Naive thymus-derived CD4-positive, alpha-beta T cell (primary cell): ENCODE results near the gene PAM16. TPM values are rescaled to one million over a fixed set of nuclear protein-coding genes. Genes with fewer than 3 reads are reported as not detected.

Source experiments
- ATAC-seq: fragments of 150-1000 bp; cut with Tn5 transposase; 2 replicates; pipeline ENCODE4 v1.10.0; 2021; ENCODE audit warnings: mild to moderate bottlenecking, moderate library complexity
- CTCF ChIA-PET: fragments of 350-600 bp; sonication (Branson Sonifier 250); formaldehyde crosslinking; loops from one replicate; lab custom pipeline; 2021; ENCODE audit warnings: antibody characterized with exemption; lab: Charles Lee
- POLR2A ChIA-PET: fragments of 350-600 bp; sonication (Branson Sonifier 250); formaldehyde crosslinking; loops from one replicate; lab custom pipeline; 2021; ENCODE audit warnings: antibody characterized with exemption, inconsistent platforms; lab: Charles Lee
- DNase-seq, 9 donors: peaks; one replicate each; pipeline versions ENCODE4 v3.0.0 to v3.0.0-alpha.2; 2020 to 2022; ENCODE audit warnings: mixed read lengths in 1 of 9
- H3K27ac ChIP-seq: one replicate; pipeline ENCODE4 v1.7.0; 2013; ENCODE audit warnings: mild to moderate bottlenecking, low read depth, low read length, moderate library complexity
- H3K27me3 ChIP-seq, 2 donors: one replicate each; pipeline ENCODE4 v1.7.0; 2013; ENCODE audit warnings: low read length in 2 of 2, mild to moderate bottlenecking in 2 of 2, moderate library complexity in 2 of 2; ENCODE audit not compliant: control insufficient read depth in 2 of 2, insufficient read depth in 2 of 2
- H3K36me3 ChIP-seq, 3 experiments: 1 replicate in 2 of 3; 2 replicates in 1 of 3; pipeline ENCODE4 v1.7.0; 2013; ENCODE audit warnings: low read length in 3 of 3, mild to moderate bottlenecking in 3 of 3, moderate library complexity in 1 of 3; ENCODE audit not compliant: insufficient read depth in 3 of 3, control insufficient read depth in 2 of 3
- H3K4me1 ChIP-seq, 2 donors: one replicate each; pipeline ENCODE4 v1.7.0; 2013; ENCODE audit warnings: low read length in 2 of 2, mild to moderate bottlenecking in 2 of 2, moderate library complexity in 1 of 2; ENCODE audit not compliant: control insufficient read depth in 2 of 2, insufficient read depth in 2 of 2
- H3K4me3 ChIP-seq: 2 replicates; pipeline ENCODE4 v1.7.0; 2013; ENCODE audit warnings: mild to moderate bottlenecking, low read length
- H3K9me3 ChIP-seq, 3 experiments: 1 replicate in 2 of 3; 2 replicates in 1 of 3; pipeline ENCODE4 v1.7.0; 2013; ENCODE audit warnings: low read length in 3 of 3; ENCODE audit not compliant: control insufficient read depth in 2 of 3
- H3K27ac Mint-ChIP-seq, 9 donors: one replicate each; pipeline ENCODE4 v1.8.0; 2020 to 2022; ENCODE audit warnings: mixed read lengths in 9 of 9, mild to moderate bottlenecking in 8 of 9, moderate library complexity in 5 of 9, inconsistent platforms in 2 of 9
- H3K27me3 Mint-ChIP-seq, 5 donors: one replicate each; pipeline ENCODE4 v1.8.0; 2021 to 2022; ENCODE audit warnings: mixed read lengths in 5 of 5, mild to moderate bottlenecking in 1 of 5
- H3K36me3 Mint-ChIP-seq, 5 donors: one replicate each; pipeline ENCODE4 v1.8.0; 2020 to 2022; ENCODE audit warnings: mixed read lengths in 5 of 5, mild to moderate bottlenecking in 3 of 5, inconsistent platforms in 1 of 5
- H3K4me1 Mint-ChIP-seq, 7 donors: one replicate each; pipeline ENCODE4 v1.8.0; 2020 to 2022; ENCODE audit warnings: mixed read lengths in 7 of 7, mild to moderate bottlenecking in 3 of 7, inconsistent platforms in 1 of 7
- H3K4me3 Mint-ChIP-seq, 10 donors: one replicate each; pipeline ENCODE4 v1.8.0; 2020 to 2022; ENCODE audit warnings: mild to moderate bottlenecking in 10 of 10, mixed read lengths in 10 of 10, moderate library complexity in 6 of 10, inconsistent platforms in 2 of 10
- H3K9me3 Mint-ChIP-seq, 11 donors: one replicate each; pipeline ENCODE4 v1.8.0; 2020 to 2022; ENCODE audit warnings: mixed read lengths in 11 of 11, mild to moderate bottlenecking in 4 of 11, inconsistent platforms in 1 of 11, moderate library complexity in 1 of 11
- intact Hi-C, 2 donors: fragments of 100-400 bp; cut with micrococcal nuclease; formaldehyde crosslinking; loops; one replicate each; pipeline ENCODE4 v1.15.1; 2023
- polyA plus RNA-seq, 2 donors: library from polyadenylated mRNA; unstranded; fragments of 300-500 nt; fragmentation: Illumina TruSeq; gene quantifications; one replicate each; pipeline ENCODE4 v1.2.3, GENCODE V29; 2021
- total RNA-seq, 6 experiments: library from RNA in 5 of 6; stranded (reverse) in 5 of 6; gene quantifications; 1 replicate in 5 of 6; 2 replicates in 1 of 6; pipeline ENCODE4 v1.2.3 and lab custom pipeline; 2021 to 2026

Gene PAM16
- total and polyA plus RNA-seq, 7 experiments from 2014 or later: 34.1 to 46.2 (median 45.0) TPM

DNA sequence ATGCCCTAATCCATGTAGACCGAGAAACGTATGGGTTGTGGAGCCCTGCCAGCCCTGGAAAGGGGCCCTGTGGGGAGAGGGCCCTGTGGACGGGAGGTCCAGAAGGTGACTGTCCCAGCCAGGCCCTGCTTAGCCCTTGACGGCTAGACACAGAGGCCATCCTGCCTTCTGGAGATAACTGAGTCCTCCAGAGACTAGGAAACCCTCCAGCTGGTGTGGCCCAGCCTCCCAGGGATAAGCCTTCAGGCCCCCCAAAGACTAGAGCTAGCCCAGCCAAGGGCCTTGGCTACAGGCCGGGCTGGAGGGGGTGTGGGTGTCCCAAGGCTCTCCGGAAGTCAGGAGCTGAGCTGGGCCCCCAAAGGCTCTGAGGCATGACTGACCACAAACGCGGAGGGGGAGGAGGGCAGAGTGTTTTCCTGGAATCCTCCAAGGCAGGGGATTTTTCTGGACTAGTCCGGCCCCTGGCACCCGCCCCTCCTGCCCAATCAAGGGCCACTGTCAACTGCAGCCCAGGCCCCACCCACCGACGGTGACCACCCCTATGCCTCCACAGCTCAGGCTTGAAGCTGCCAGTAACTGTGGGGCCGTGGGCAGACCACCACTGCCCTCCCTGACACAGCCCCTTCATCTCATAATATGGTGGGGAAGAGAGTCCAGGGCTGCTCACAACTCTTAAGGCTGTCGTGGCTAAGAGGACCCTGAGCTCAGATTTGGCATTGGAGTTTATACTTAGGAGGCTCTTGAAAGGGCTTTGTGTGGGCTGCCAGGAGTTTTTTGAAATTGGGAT lies 19.6 kb upstream of the PAM16 start:
- no peak for ATAC-seq
- no peak overlapping the region for H3K27ac ChIP-seq

DNA sequence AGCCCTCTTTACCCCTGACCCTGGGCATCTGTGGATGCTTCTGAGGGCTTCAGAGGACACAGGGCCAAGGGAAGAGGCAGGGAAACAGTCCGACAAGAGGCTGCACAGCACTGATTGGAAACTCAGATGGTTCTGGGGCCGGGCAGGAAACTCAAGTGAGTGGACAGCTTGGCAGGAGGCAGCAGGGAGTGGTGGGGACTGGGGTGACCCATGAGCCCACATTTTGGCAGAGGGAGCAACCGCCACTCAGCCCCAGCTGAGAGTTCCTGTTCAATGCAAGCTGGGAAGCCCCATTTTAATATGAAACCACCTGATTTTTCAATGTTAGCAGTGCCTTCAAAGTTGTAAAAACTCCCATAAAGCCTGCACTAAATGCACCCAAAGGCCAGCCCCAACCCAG lies 19.0 kb upstream of the PAM16 start:
- no peaks in the 10 kb centered on the region for H3K27me3 ChIP-seq
- Mint-ChIP-seq H3K27ac (peak overlapping the region in 1 of 9 donors; percentile 22), H3K4me3 (no peak overlapping the region), H3K4me1 (peaks cover 0 to 22% (median 8%) of the 10 kb centered on the region in 7 donors), H3K9me3 (peaks cover 0 to 3% (median 0%) of the 10 kb centered on the region in 11 donors), H3K36me3 (peaks cover 0 to 5% (median 0%) of the 10 kb centered on the region in 5 donors), H3K27me3 (no peaks in the 10 kb centered on the region)
- intact Hi-C loops: loop anchor here (5.0 kb wide), 2 partner anchors 42 to 107 kb away; partner anchors contain the start of gene HMOX2 (in 1 of the 2)
- H3K4me3 ChIP-seq: no peak overlapping the region
- peaks cover 0 to 29% (median 6%) of the 10 kb centered on the region in 3 experiments for H3K36me3 ChIP-seq
- peaks cover 15 to 19% of the 10 kb centered on the region in 2 donors for H3K4me1 ChIP-seq
- no peak for ATAC-seq
- H3K27ac ChIP-seq: no peak overlapping the region
- ChIA-PET CTCF (interaction anchor here (1.0 kb wide), 1 partner anchor 203 kb away, joined by 3 read pairs; no protein-coding TSS in a partner anchor), POLR2A (no interaction called here)
- DNase-seq: no peak
- no peaks in the 10 kb centered on the region for H3K9me3 ChIP-seq

More for the DNA sequence above, 19.6 kb upstream of the PAM16 start:
- peaks cover 0 to 23% (median 6%) of the 10 kb centered on the region in 3 experiments for H3K36me3 ChIP-seq
- ChIA-PET CTCF (interaction anchor here (0.9 to 1.0 kb wide), 2 partner anchors 32 to 202 kb away, joined by 3 to 4 read pairs; no protein-coding TSS in a partner anchor), POLR2A (no interaction called here)
- peak overlapping the region in 1 of 9 donors; percentile 8 for H3K27ac Mint-ChIP-seq
- H3K4me1 Mint-ChIP-seq: peaks cover 0 to 23% (median 11%) of the 10 kb centered on the region in 7 donors
- H3K27me3 Mint-ChIP-seq: no peaks in the 10 kb centered on the region
- H3K27me3 ChIP-seq: no peaks in the 10 kb centered on the region
- H3K4me1 ChIP-seq: peaks cover 15 to 19% of the 10 kb centered on the region in 2 donors
- H3K9me3 Mint-ChIP-seq: peaks cover 0 to 3% (median 0%) of the 10 kb centered on the region in 11 donors
- no peak overlapping the region for H3K4me3 ChIP-seq
- peaks cover 0 to 5% (median 0%) of the 10 kb centered on the region in 5 donors for H3K36me3 Mint-ChIP-seq
- no peaks in the 10 kb centered on the region for H3K9me3 ChIP-seq
- intact Hi-C loops: loop anchor here (1.0 to 5.0 kb wide), 5 partner anchors 19 to 246 kb away; partner anchors contain the start of genes PAM16 (in 2 of the 2), CORO7 (in 1 of the 2) and HMOX2 (in 1 of the 2)
- DNase-seq: peak in 1 of 9 donors; percentile 19
- peak overlapping the region in 6 of 10 donors; percentile 33 to 80 (median 46) for H3K4me3 Mint-ChIP-seq

DNA sequence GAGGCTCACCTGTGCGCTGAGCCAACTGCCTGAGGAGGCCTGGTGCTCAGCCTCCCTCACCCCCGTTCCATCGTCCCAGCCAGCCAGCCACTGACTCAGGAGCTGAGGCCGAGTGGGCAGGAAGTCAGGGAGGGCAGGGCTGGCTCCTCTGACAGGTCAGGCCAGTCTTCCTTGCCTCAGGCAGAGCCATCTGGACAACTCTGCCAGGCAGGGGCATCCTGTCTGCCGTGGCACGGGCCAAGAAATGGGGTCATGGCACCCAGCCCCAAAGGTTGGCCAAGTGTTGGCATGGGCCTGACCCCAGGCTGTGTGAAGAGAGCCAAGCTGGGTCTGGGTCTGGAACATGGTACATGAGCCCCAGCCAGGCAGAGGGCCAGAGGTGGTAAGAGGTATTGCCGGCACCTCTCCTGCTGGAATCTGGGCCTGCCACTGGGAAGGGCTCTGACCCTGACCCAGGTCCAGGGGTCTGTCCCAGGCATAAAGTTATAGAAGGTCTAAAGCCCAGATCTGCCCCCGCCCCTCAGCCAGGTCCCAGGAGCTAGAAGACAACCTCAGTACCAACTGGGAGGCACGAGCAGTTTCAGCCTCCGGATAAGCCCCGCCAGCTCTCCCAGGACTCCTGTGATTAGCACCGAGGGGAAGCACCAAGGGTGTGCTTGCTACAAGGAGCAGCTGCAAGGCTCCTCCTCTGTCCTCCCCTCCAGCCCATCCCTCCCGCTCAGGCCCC lies 18.0 kb upstream of the PAM16 start:
- peaks cover 0 to 3% (median 0%) of the 10 kb centered on the region in 11 donors for H3K9me3 Mint-ChIP-seq
- peaks cover 0 to 19% (median 8%) of the 10 kb centered on the region in 7 donors for H3K4me1 Mint-ChIP-seq
- H3K9me3 ChIP-seq: no peaks in the 10 kb centered on the region
- peaks cover 15 to 19% of the 10 kb centered on the region in 2 donors for H3K4me1 ChIP-seq
- ATAC-seq (no peak), DNase-seq (no peak)
- H3K4me3 Mint-ChIP-seq: peak overlapping the region in 1 of 10 donors; percentile 7
- H3K4me3 ChIP-seq: no peak overlapping the region
- intact Hi-C loops: no loop called here
- H3K36me3 ChIP-seq: peaks cover 0 to 39% (median 6%) of the 10 kb centered on the region in 3 experiments
- CTCF ChIA-PET: interaction anchor here (0.7 to 1.7 kb wide), 3 partner anchors 34 to 179 kb away, joined by 3 to 5 read pairs (median 3); no protein-coding TSS in a partner anchor
- POLR2A ChIA-PET: no interaction called here
- no peak overlapping the region for H3K27ac Mint-ChIP-seq
- H3K27ac ChIP-seq: no peak overlapping the region
- no peaks in the 10 kb centered on the region for H3K27me3 ChIP-seq
- peaks cover 0 to 5% (median 0%) of the 10 kb centered on the region in 5 donors for H3K36me3 Mint-ChIP-seq
- H3K27me3 Mint-ChIP-seq: no peaks in the 10 kb centered on the region

DNA sequence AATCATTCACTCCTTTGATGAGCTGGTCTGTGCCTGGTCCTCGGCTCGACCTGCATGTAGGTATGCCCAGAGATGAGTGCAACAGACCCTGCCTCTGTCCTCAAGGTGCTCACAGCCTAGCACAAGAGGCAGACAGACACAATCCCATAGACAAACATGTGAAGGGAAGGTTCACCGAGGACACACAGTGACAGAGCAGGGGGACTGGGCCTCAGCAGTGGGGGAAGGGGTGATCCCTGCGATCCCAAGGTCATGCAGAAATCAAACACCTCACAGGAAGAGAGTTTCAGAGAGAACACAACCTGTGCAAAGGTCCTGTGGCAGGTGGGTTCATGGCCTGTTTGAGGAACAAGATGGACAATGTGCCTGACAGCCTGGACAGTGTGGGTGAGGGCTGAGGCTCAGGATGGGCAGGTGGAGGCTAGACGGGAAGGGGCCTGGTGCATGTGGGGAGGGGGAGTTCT lies 16.3 kb upstream of the PAM16 start:
- Histone ChIP-seq H3K36me3 (peaks cover 0 to 55% (median 10%) of the 10 kb centered on the region in 3 experiments), H3K27ac (no peak overlapping the region), H3K4me1 (peaks cover 4 to 6% of the 10 kb centered on the region in 2 donors), H3K4me3 (no peak overlapping the region), H3K27me3 (no peaks in the 10 kb centered on the region), H3K9me3 (no peaks in the 10 kb centered on the region)
- Mint-ChIP-seq H3K4me1 (peaks cover 0 to 13% (median 5%) of the 10 kb centered on the region in 7 donors), H3K36me3 (peaks cover 0 to 9% (median 3%) of the 10 kb centered on the region in 5 donors), H3K9me3 (peaks cover 0 to 3% (median 0%) of the 10 kb centered on the region in 11 donors), H3K4me3 (no peak overlapping the region), H3K27ac (peak overlapping the region in 3 of 9 donors; percentile 8 to 64 (median 48)), H3K27me3 (no peaks in the 10 kb centered on the region)
- DNase-seq: no peak
- CTCF ChIA-PET: interaction anchor here (1.7 kb wide), 1 partner anchor 35 kb away, joined by 5 read pairs; no protein-coding TSS in a partner anchor
- intact Hi-C loops: no loop called here
- POLR2A ChIA-PET: interaction anchor here (1.0 kb wide), 1 partner anchor 47 kb away, joined by 3 read pairs; no protein-coding TSS in a partner anchor
- ATAC-seq: no peak

DNA sequence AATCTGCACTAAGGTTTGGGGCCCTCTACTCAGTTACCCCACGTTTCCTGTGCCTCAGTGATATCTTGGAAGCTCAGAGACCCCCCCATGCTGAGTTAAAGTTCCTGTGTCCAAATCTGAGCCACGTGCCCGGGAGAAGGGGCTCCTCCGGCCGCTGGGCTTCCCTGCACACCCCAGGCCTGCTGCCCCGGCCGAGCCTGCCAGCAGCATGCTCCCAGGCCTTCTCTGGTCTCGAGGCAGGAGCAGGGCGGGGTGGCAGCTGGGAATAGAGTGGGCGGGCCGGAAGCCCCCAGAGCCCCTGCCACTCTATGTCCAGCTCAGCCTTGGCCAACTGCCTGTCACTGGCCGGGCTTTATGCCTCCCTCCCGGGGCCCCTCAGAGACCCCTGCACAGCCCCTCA lies 14.9 kb upstream of the PAM16 start:
- no peaks in the 10 kb centered on the region for H3K27me3 Mint-ChIP-seq
- peak overlapping the region in 1 of 9 donors; percentile 56 for H3K27ac Mint-ChIP-seq

DNA sequence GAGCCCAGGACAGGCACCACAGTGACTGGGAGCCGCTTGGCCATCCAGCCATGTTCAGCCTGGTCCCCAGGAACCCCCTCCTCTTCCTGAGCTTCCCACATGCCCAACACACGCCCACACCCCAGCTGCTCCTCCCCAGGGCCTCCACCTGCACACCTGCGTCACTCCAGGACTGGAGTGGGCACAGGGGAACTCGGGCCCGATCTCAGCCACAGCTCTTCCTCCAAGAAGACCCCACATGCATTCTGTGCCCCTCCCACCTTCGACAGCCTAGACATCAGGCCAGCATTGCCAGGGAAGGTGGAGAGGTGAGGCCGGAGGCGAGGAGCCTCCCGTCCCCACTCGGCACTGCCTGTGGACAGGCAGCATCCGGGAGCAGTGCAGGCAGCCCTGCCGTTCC lies 14.5 kb upstream of the PAM16 start:
- DNase-seq: no peak
- peaks cover 0 to 3% (median 0%) of the 10 kb centered on the region in 11 donors for H3K9me3 Mint-ChIP-seq
- H3K27ac Mint-ChIP-seq: no peak overlapping the region
- CTCF ChIA-PET: no interaction called here
- H3K4me1 ChIP-seq: no peaks in the 10 kb centered on the region
- POLR2A ChIA-PET: no interaction called here
- H3K27me3 Mint-ChIP-seq: no peaks in the 10 kb centered on the region
- peaks cover 0 to 13% (median 4%) of the 10 kb centered on the region in 7 donors for H3K4me1 Mint-ChIP-seq
- H3K4me3 Mint-ChIP-seq: no peak overlapping the region
- no peaks in the 10 kb centered on the region for H3K27me3 ChIP-seq
- intact Hi-C loops: no loop called here
- H3K27ac ChIP-seq: no peak overlapping the region
- peaks cover 4 to 72% (median 10%) of the 10 kb centered on the region in 3 experiments for H3K36me3 ChIP-seq
- H3K36me3 Mint-ChIP-seq: peaks cover 0 to 9% (median 3%) of the 10 kb centered on the region in 5 donors
- H3K9me3 ChIP-seq: no peaks in the 10 kb centered on the region
- no peak for ATAC-seq
- no peak overlapping the region for H3K4me3 ChIP-seq

More for the DNA sequence above, 14.9 kb upstream of the PAM16 start:
- no peak overlapping the region for H3K4me3 ChIP-seq
- peaks cover 4 to 69% (median 10%) of the 10 kb centered on the region in 3 experiments for H3K36me3 ChIP-seq
- ATAC-seq: no peak
- intact Hi-C loops: no loop called here
- CTCF ChIA-PET: no interaction called here
- no peaks in the 10 kb centered on the region for H3K4me1 ChIP-seq
- Mint-ChIP-seq H3K36me3 (peaks cover 0 to 9% (median 3%) of the 10 kb centered on the region in 5 donors), H3K4me3 (no peak overlapping the region), H3K4me1 (peaks cover 0 to 13% (median 4%) of the 10 kb centered on the region in 7 donors), H3K9me3 (peaks cover 0 to 3% (median 0%) of the 10 kb centered on the region in 11 donors)
- POLR2A ChIA-PET: no interaction called here
- H3K27ac ChIP-seq: no peak overlapping the region
- no peaks in the 10 kb centered on the region for H3K27me3 ChIP-seq
- H3K9me3 ChIP-seq: no peaks in the 10 kb centered on the region
- DNase-seq: no peak
